ENCODE results near the gene DAZL. TPM values are rescaled to one million over a fixed set of nuclear protein-coding genes. Genes with fewer than 3 reads are reported as not detected.

DAZL gene
- total RNA-seq, 1 experiment from 2014 or later = 1.8 TPM

- DNase-seq (ENCODE audit: extremely low read depth, low read depth) = no peak
These were observed 8.7 kb downstream of the DAZL start for GRCh38 chr3:16596352-16597032.

DNA sequence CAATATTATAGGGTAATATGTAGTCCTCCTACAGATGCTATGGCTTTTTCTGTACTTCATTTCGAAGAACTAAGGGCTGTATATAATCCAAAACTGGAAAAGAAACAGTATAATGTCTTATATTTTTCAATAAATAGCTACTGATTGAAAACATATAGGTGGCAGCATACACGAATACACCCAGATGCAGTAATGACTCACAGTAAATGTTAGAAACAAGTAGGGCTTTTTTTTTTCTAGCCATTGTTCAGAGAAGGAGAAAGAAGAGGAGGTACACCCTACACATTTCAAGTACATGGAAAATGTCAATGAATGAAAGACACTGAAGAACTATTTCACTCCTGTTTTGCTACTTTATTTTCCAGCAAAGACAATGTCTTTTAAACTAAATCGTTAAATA is 9.4 kb downstream of the DAZL start:
- DNase-seq (ENCODE audit: extremely low read depth, low read depth) = no peak

GRCh38 chr3:16589867-16590624 is 15.2 kb downstream of the DAZL start:
- no peak for DNase-seq (ENCODE audit: extremely low read depth, low read depth)

- DNase-seq (ENCODE audit: extremely low read depth, low read depth) = no peak
These were observed 16.1 kb downstream of the DAZL start for GRCh38 chr3:16589120-16589519.

GRCh38 chr3:16587681-16588060 is 17.6 kb downstream of the DAZL start:
- DNase-seq (ENCODE audit: extremely low read depth, low read depth) = no peak

GRCh38 chr3:16587047-16587680 is 18.1 kb downstream of the DAZL start:
- DNase-seq (ENCODE audit: extremely low read depth, low read depth) = no peak

DNA sequence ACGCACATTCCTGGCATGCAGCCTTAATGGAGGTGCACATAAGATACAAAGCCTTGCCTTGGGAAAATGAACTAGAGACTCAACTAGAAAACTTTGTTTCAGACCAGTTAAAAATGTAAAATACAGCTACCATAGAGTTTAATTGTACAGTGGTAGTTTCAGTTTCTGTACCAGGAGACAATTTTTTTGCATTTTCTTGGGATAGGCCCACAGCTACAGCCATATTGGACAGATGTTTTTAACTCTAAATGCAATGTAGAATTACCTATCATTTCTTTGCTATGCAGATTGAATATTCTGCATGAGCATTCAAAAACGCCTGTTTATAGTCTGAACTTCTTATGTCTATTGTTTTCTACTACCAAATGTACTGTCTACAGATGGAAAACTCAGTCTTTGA is 20.3 kb downstream of the DAZL start:
- DNase-seq (ENCODE audit: extremely low read depth, low read depth) = no peak

DNA sequence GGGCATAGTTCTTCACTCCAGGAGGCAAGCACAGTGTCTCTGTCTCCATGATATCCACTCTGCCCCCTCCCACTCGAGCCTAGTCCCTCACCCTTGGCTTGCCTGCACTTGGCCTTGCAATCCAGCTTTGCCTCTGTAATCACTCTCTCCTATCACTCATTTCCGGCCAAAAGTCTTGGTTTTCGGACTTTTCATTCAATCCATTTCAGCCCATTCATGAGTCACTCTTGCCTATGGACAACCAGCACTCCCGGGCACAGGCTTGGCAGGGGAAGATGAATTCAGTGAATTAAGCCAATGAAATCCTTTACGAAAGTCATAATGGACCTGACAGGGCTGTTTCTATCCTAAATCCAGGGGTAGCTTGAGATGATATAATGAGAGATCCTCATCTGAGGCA is 21.7 kb downstream of the DAZL start:
- no peak for DNase-seq (ENCODE audit: extremely low read depth, low read depth)

DNA sequence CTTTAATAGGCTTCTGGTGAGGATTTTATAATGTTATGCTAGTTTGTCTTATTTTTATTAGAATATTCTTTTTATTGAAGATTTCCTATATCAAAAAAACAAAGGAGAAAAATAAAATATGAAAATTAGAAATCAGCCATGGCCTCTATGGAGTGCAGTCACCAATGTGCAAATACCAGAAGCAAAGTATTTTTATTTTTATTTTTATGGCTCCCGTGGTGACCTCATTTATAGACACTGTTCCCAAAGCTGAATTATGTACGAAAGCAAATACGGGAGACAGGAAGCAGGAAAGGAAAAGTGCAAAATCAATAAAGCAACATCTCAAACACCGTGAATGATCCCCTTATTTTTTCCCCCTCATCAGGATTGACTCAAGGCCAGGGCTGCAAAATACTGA is 35.1 kb downstream of the DAZL start:
- DNase-seq (ENCODE audit: extremely low read depth, low read depth) = no peak

- DNase-seq (ENCODE audit: extremely low read depth, low read depth) = no peak
These were observed 36.7 kb downstream of the DAZL start for GRCh38 chr3:16568532-16568931.

GRCh38 chr3:16568115-16568514 is 37.1 kb downstream of the DAZL start:
- no peak for DNase-seq (ENCODE audit: extremely low read depth, low read depth)

GRCh38 chr3:16559653-16560365 is 45.4 kb downstream of the DAZL start:
- DNase-seq (ENCODE audit: extremely low read depth, low read depth) = no peak

GRCh38 chr3:16554126-16554525 is 51.1 kb downstream of the DAZL start:
- DNase-seq (ENCODE audit: extremely low read depth, low read depth) = no peak

DNA sequence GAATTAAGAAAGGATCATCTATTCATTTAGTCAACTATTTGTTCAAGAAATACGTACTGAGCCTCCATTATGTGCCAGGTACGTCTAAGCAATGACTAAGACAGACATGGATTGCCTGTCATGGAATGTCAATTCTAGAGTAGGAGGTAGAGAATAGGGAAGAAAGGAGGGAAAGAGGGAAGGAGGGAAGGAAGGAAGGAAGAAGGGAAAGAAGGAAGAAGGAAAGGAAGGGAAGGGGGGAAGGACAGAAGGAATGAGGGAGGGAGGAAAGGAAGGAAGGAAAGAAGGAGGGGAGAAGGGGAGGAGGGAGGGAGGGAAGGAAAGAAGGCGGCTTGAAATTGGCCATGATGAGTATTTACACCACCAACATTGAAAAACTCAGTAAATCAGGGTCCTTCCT is 52.5 kb downstream of the DAZL start:
- DNase-seq (ENCODE audit: extremely low read depth, low read depth) = no peak

DNA sequence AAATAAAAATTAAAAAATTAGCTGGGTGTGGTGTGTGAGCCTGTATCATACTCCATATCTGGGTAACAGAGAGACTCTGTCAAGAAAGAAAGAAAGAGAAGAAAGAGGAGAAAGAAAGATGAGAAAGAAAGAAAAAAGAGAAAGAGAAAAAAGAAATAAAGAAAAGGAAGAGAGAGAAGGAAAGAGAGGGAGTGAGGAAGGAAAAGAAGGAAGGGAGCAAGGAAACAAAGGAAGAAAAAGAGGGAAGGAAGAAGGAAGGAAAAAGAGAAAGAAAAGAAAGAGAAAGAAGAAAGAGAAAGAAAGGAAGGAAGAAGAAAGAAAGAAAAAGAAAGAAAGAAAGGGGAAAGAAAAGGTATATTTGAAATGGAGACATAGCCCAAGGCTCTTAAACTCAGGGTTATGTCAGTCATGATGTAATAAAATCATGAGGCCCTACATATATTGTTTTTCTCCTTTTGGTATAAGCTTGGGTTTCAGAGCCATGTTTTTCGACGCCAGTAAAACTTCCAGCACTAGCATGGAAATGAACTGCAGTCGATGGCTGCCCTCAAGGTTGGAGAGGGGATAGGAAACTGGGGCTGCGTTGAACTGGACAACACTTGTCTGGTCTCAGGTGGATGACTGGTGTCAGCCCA is 53.8 kb downstream of the DAZL start:
- no peak for DNase-seq (ENCODE audit: extremely low read depth, low read depth)

GRCh38 chr3:16550676-16551341 is 54.4 kb downstream of the DAZL start:
- peak; percentile 77 for DNase-seq (ENCODE audit: extremely low read depth, low read depth)

DNA sequence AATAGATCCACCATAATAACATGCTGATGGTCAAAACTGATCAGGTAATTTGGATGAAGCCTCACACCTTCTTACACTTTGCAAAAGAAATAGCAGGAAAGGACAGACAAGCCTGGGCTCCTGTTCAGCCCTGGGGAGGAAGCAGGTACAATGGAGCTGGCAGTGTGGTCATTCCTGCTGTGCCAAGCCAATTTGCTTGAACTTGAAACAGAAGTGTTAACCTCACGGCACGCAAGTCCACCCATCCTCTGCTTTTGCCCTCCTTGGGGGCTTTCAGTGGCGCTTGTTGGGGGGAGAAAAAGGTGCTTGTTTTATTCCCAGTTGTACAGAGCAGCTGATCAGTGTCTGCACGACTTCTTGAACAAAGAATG is 54.9 kb downstream of the DAZL start:
- DNase-seq (ENCODE audit: extremely low read depth, low read depth) = no peak

DNA sequence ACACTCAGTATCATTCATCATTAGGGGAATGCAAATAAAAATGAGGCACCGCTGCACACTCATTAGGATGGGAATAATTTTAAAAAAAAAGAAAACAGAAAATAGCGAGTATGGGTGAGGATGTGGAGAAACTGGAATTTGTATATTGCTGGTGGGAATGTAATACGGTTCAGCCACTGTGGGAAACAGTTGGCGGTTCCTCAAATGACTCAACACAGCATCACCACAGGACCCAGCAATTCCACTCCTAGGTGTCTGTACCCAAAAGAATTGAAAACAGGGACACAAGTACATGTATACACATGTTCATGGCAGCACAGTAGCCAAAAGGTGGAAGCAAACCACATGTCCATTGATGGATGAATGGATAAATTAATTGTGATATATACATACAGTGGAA is 56.5 kb downstream of the DAZL start:
- no peak for DNase-seq (ENCODE audit: extremely low read depth, low read depth)

GRCh38 chr3:16547561-16548357 is 57.5 kb downstream of the DAZL start:
- no peak for DNase-seq (ENCODE audit: extremely low read depth, low read depth)

Data from NCI-H460 (cell line).